IMR-90 (cell line): ENCODE measurements around the gene KEAP1. TPM values are rescaled to one million over a fixed set of nuclear protein-coding genes. Genes with fewer than 3 reads are reported as not detected.

Experiments
- ATAC-seq: fragments of 200-7000 bp; cut with Tn5 transposase; 2 replicates; pipeline ENCODE4 v1.9.1; 2020; ENCODE audit warnings: low read depth, mild to moderate bottlenecking, moderate library complexity
- BruUV-seq: library from RNA; stranded (reverse); fragments of 400-500 nt; replicated peaks from 2 replicates; lab custom pipeline; 2021; lab: Mats Ljungman, UMichigan
- CTCF ChIA-PET: fragments of 300-600 bp; formaldehyde crosslinking; extraction: SDS; loops from one replicate; lab custom pipeline; 2021; ENCODE audit warnings: antibody characterized with exemption; lab: Yijun Ruan, JAX
- POLR2A ChIA-PET: fragments of 300-600 bp; sonication (Branson Sonifier 250); formaldehyde crosslinking; loops from one replicate; lab custom pipeline; 2022; ENCODE audit warnings: antibody characterized with exemption; ENCODE audit not compliant: unreplicated experiment; lab: Charles Lee
- DNase-seq: peaks from one replicate; pipeline ENCODE4 v3.0.0; 2013
- H2AFZ ChIP-seq: replicated peaks from 2 replicates; pipeline ENCODE3; 2013; ENCODE audit warnings: low read length, mild to moderate bottlenecking; ENCODE audit not compliant: poor library complexity
- H2AK5ac ChIP-seq: 2 replicates; pipeline ENCODE4 v1.6.1; 2013; ENCODE audit warnings: low read depth, low read length, inconsistent platforms
- H2AK9ac ChIP-seq: replicated peaks from 2 replicates; pipeline ENCODE3; 2013; ENCODE audit warnings: mild to moderate bottlenecking, low read depth, low read length, moderate library complexity; ENCODE audit not compliant: poor library complexity
- H2BK120ac ChIP-seq: 2 replicates; pipeline ENCODE4 v1.6.1; 2013; ENCODE audit warnings: low read depth, low read length, inconsistent platforms
- H2BK15ac ChIP-seq: 3 replicates; pipeline ENCODE4 v1.6.1; 2013; ENCODE audit warnings: low read depth, low read length, inconsistent platforms
- H2BK20ac ChIP-seq: 2 replicates; pipeline ENCODE4 v1.6.1; 2013; ENCODE audit warnings: low read depth, mild to moderate bottlenecking, inconsistent platforms, low read length, moderate library complexity
- H2BK5ac ChIP-seq: 2 replicates; pipeline ENCODE4 v1.6.1; 2013; ENCODE audit warnings: mild to moderate bottlenecking, low read depth, low read length, inconsistent platforms; ENCODE audit not compliant: poor library complexity, severe bottlenecking
- H3K14ac ChIP-seq: replicated peaks from 2 replicates; pipeline ENCODE4 v1.6.1; 2013; ENCODE audit warnings: low read depth, low read length, inconsistent platforms
- H3K18ac ChIP-seq: 2 replicates; pipeline ENCODE4 v1.6.1; 2013; ENCODE audit warnings: low read depth, low read length, control low read depth
- H3K23ac ChIP-seq: 2 replicates; pipeline ENCODE4 v1.6.1; 2013; ENCODE audit warnings: low read depth, low read length, inconsistent platforms
- H3K27ac ChIP-seq: 2 replicates; pipeline ENCODE4 v1.5.1; 2013; ENCODE audit warnings: mild to moderate bottlenecking, control low read depth, low read length; ENCODE audit not compliant: insufficient read depth
- H3K27me3 ChIP-seq: 2 replicates; pipeline ENCODE4 v1.6.1; 2013; ENCODE audit warnings: low read length; ENCODE audit not compliant: control insufficient read depth, insufficient read depth
- H3K36me3 ChIP-seq: 2 replicates; pipeline ENCODE4 v1.6.1; 2013; ENCODE audit warnings: low read length, mixed read lengths; ENCODE audit not compliant: control insufficient read depth, insufficient read depth
- H3K4ac ChIP-seq: 2 replicates; pipeline ENCODE4 v1.6.1; 2013; ENCODE audit warnings: low read depth, low read length, inconsistent platforms
- H3K4me1 ChIP-seq: 2 replicates; pipeline ENCODE4 v1.6.1; 2013; ENCODE audit warnings: low read length, mixed read lengths; ENCODE audit not compliant: control insufficient read depth, insufficient read depth
- H3K4me2 ChIP-seq: 2 replicates; pipeline ENCODE4 v1.6.1; 2013; ENCODE audit warnings: low read depth, mild to moderate bottlenecking, control low read depth, low read length, moderate library complexity
- H3K4me3 ChIP-seq: 2 replicates; pipeline ENCODE4 v1.5.1; 2013; ENCODE audit warnings: low read depth, mild to moderate bottlenecking, control low read depth, low read length, moderate library complexity; ENCODE audit not compliant: insufficient read depth
- H3K56ac ChIP-seq: 2 replicates; pipeline ENCODE4 v1.6.1; 2013; ENCODE audit warnings: low read length, inconsistent platforms; ENCODE audit not compliant: insufficient read depth; ENCODE audit errors: extremely low read depth
- H3K79me1 ChIP-seq, 2 experiments: 2 replicates each; pipeline ENCODE4 v1.6.1; 2013; ENCODE audit warnings: low read length in 2 of 2, inconsistent platforms in 1 of 2, low read depth in 1 of 2
- H3K9ac ChIP-seq: 2 replicates; pipeline ENCODE4 v1.6.1; 2013; ENCODE audit warnings: low read depth, low read length, control low read depth
- H3K9me1 ChIP-seq: 2 replicates; pipeline ENCODE4 v1.6.1; 2013; ENCODE audit warnings: low read length, inconsistent platforms; ENCODE audit not compliant: insufficient read depth
- H3K9me3 ChIP-seq: 2 replicates; pipeline ENCODE4 v1.6.1; 2013; ENCODE audit warnings: low read length; ENCODE audit not compliant: control insufficient read depth, insufficient read depth
- H4K20me1 ChIP-seq: 2 replicates; pipeline ENCODE4 v1.6.1; 2013; ENCODE audit warnings: low read length, inconsistent platforms; ENCODE audit not compliant: insufficient read depth
- H4K5ac ChIP-seq: 2 replicates; pipeline ENCODE4 v1.6.1; 2013; ENCODE audit warnings: mild to moderate bottlenecking, low read depth, low read length, control low read depth
- H4K8ac ChIP-seq, 2 experiments: 2 replicates each; pipeline ENCODE4 v1.6.1; 2013; ENCODE audit warnings: low read depth in 2 of 2, low read length in 2 of 2, control low read depth in 1 of 2, inconsistent platforms in 1 of 2
- H4K91ac ChIP-seq: 2 replicates; pipeline ENCODE4 v1.6.1; 2013; ENCODE audit warnings: low read depth, low read length, inconsistent platforms; ENCODE audit not compliant: insufficient read depth
- MAFK ChIP-seq: IDR thresholded peaks from 2 replicates; pipeline ENCODE4 v1.6.1; 2012; ENCODE audit warnings: low read depth, low read length, improper control_type of control experiment
- POLR2A ChIP-seq: IDR thresholded peaks from 2 replicates; pipeline ENCODE4 v1.6.1; 2012; ENCODE audit warnings: mild to moderate bottlenecking, low read depth, low read length
- RFX5 ChIP-seq: IDR thresholded peaks from 2 replicates; pipeline ENCODE4 v1.8.0; 2012; ENCODE audit warnings: low read depth, mild to moderate bottlenecking, low read length, moderate library complexity
- WGBS, 2 experiments: methylation state at CpG; one replicate each; pipeline versions ENCODE4 v1.1.5 to v1.1.7; 2013; ENCODE audit warnings: missing lambda C conversion rate in 2 of 2; ENCODE audit not compliant: insufficient read length in 1 of 2; ENCODE audit errors: extremely low coverage in 2 of 2; 5-methylcytosine and 5-hydroxymethylcytosine counted together
- dilution Hi-C: fragments of 300-500 bp; cut with HindIII; formaldehyde crosslinking; loops from one replicate; pipeline ENCODE4 v1.14.3; 2018; ENCODE audit warnings: low sequenced_read_pairs; ENCODE audit not compliant: unreplicated experiment
- in situ Hi-C: fragments of 300-500 bp; cut with MboI; formaldehyde crosslinking; loops from 3 replicates; pipeline ENCODE4 v1.14.3; 2019; ENCODE audit warnings: low sequenced_read_pairs, inconsistent platforms, mixed read lengths
- intact Hi-C: fragments of 100-400 bp; cut with micrococcal nuclease; formaldehyde crosslinking; loops from 2 replicates; pipeline ENCODE4 v1.10.0; 2022
- polyA plus RNA-seq, 3 experiments: library from polyadenylated mRNA; depleted of rRNA; stranded (reverse); fragments of >200 nt; gene quantifications; 2 replicates each; pipeline ENCODE4 v1.2.3, GENCODE V29; 2012; ENCODE audit warnings: low replicate concordance in 1 of 3
- total RNA-seq: library from RNA; depleted of rRNA; stranded (reverse); fragments of >200 nt; gene quantifications from 2 replicates; pipeline ENCODE4 v1.2.3, GENCODE V29; 2012

The KEAP1 gene
- total and polyA plus RNA-seq, 2 of the 4 experiments (the other 2 are of a cell fraction) = 63.4 to 81.6 TPM

DNA sequence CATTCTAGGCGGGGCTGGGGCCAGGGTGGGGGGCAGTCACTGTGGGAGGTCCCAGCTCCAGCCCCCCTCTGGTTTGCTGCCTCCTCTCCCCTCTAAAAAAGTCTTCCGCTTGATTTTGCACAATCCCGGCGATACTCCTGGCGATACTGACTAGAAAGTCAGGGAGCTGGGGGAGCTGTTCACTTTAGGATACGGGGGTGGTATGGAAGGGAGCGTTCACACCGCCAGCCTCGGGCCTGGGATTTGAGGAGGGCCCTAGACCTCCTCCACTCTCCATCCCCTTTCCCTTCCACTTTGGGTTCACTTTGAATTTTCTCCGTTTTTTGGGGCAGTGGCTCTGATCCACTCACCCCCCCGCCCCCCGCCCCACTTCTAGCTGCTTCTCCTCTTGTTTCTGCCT lies 35.0 kb downstream of the KEAP1 start:
- ATAC-seq (no peak), DNase-seq (no peak)
- no TSS peak for BruUV-seq
- H3K4me1 ChIP-seq = no peaks in the 10 kb centered on the region
- no peak overlapping the region for H2BK5ac ChIP-seq
- H3K18ac ChIP-seq = no peak overlapping the region
- no peak overlapping the region for H4K91ac ChIP-seq
- H2BK120ac ChIP-seq = no peak overlapping the region
- H3K4me3 ChIP-seq = no peak overlapping the region
- H2AK9ac ChIP-seq = no peak overlapping the region
- H4K5ac ChIP-seq = no peak overlapping the region
- H4K8ac ChIP-seq = no peak overlapping the region
- CTCF ChIA-PET = no interaction called here
- H2BK20ac ChIP-seq = no peak overlapping the region
- dilution Hi-C loops = no loop called here
- H2AK5ac ChIP-seq = no peak overlapping the region
- intact Hi-C loops = no loop called here
- H3K36me3 ChIP-seq = peaks cover 16% of the 10 kb centered on the region
- H3K9ac ChIP-seq = no peak overlapping the region
- no peak overlapping the region for H3K4me2 ChIP-seq
- in situ Hi-C loops = no loop called here
- no peak overlapping the region for H3K14ac ChIP-seq
- H3K9me3 ChIP-seq = no peaks in the 10 kb centered on the region
- H3K27ac ChIP-seq = no peak overlapping the region
- H3K4ac ChIP-seq = no peak overlapping the region
- H3K9me1 ChIP-seq = no peaks in the 10 kb centered on the region
- POLR2A ChIA-PET = no interaction called here
- no peaks in the 10 kb centered on the region for H4K20me1 ChIP-seq
- H3K79me1 ChIP-seq = no peaks in the 10 kb centered on the region
- no peak overlapping the region for H2BK15ac ChIP-seq
- H3K23ac ChIP-seq = no peak overlapping the region
- no peak overlapping the region for H3K56ac ChIP-seq
- H2AFZ ChIP-seq = no peak overlapping the region
- 60% methylated on average over 1 of the region's 12 CpGs; no CpG with 5 or more reads in 1 of the 2 experiments for WGBS, 2 experiments
- H3K27me3 ChIP-seq = no peaks in the 10 kb centered on the region
- TF ChIP-seq RFX5 (no peak), POLR2A (no peak), MAFK (no peak)
